Neural cell (in vitro differentiated cells): Measurements from ENCODE around the gene CNTNAP1. TPM values are rescaled to one million over a fixed set of nuclear protein-coding genes. Genes with fewer than 3 reads are reported as not detected.

Experiments used
- H2AFZ ChIP-seq: fragments of 200-600, 300-800 bp; sonication (generic), shearing (Covaris generic); 2 replicates; pipeline ENCODE4 v1.6.0; 2014; ENCODE audit warnings: low read depth, mild to moderate bottlenecking, antibody characterized with exemption, low read length, moderate library complexity
- H3F3A ChIP-seq: fragments of 200-600 bp; shearing (Covaris generic); 2 replicates; pipeline ENCODE4 v1.6.1; 2016; ENCODE audit warnings: mild to moderate bottlenecking, moderate library complexity, mixed read lengths, antibody characterized with exemption, low read length; ENCODE audit not compliant: insufficient read depth, poor library complexity, severe bottlenecking
- H3K27ac ChIP-seq: fragments of 200-600, 300-800 bp; sonication (generic), shearing (Covaris generic); 2 replicates; pipeline ENCODE4 v1.5.1; 2014; ENCODE audit warnings: mild to moderate bottlenecking, low read length, moderate library complexity
- H3K27me3 ChIP-seq: fragments of 300-800, 200-600 bp; sonication (generic), shearing (Covaris generic); 2 replicates; pipeline ENCODE4 v1.6.0; 2014; ENCODE audit warnings: mild to moderate bottlenecking, low read depth, low read length, moderate library complexity; ENCODE audit not compliant: insufficient read depth
- H3K36me3 ChIP-seq: fragments of 300-800, 200-600 bp; sonication (generic), shearing (Covaris generic); 2 replicates; pipeline ENCODE4 v1.5.1; 2014; ENCODE audit warnings: mild to moderate bottlenecking, antibody characterized with exemption, low read length, moderate library complexity; ENCODE audit not compliant: insufficient read depth
- H3K4me2 ChIP-seq: fragments of 300-800, 200-600 bp; sonication (generic), shearing (Covaris generic); 2 replicates; pipeline ENCODE4 v1.6.0; 2014; ENCODE audit warnings: mild to moderate bottlenecking, low read length
- H3K4me3 ChIP-seq: fragments of 300-800, 200-600 bp; sonication (generic), shearing (Covaris generic); 2 replicates; pipeline ENCODE4 v1.5.1; 2014; ENCODE audit warnings: mild to moderate bottlenecking, low read length, moderate library complexity
- H3K79me2 ChIP-seq: fragments of 200-600 bp; shearing (Covaris generic); replicated peaks from 2 replicates; pipeline ENCODE4 v1.6.0; 2014; ENCODE audit warnings: mild to moderate bottlenecking, low read length, moderate library complexity; ENCODE audit not compliant: insufficient read depth
- H3K9ac ChIP-seq: fragments of 300-800, 200-600 bp; sonication (generic), shearing (Covaris generic); 2 replicates; pipeline ENCODE4 v1.6.1; 2016; ENCODE audit warnings: mild to moderate bottlenecking, low read length, mixed read lengths
- H3K9me2 ChIP-seq: fragments of 200-600 bp; shearing (Covaris generic); 2 replicates; pipeline ENCODE4 v1.6.1; 2016; ENCODE audit warnings: mild to moderate bottlenecking, low read length, mixed read lengths; ENCODE audit not compliant: insufficient read depth
- H3K9me3 ChIP-seq: fragments of 200-600, 300-800 bp; sonication (generic), shearing (Covaris generic); 2 replicates; pipeline ENCODE4 v1.6.1; 2016; ENCODE audit warnings: mild to moderate bottlenecking, mixed run types, low read length, moderate library complexity, mixed read lengths
- H4K20me1 ChIP-seq: fragments of 200-600 bp; shearing (Covaris generic); 2 replicates; pipeline ENCODE4 v1.6.1; 2016; ENCODE audit warnings: mild to moderate bottlenecking, mixed run types; ENCODE audit not compliant: insufficient read depth
- CTCF ChIP-seq: fragments of 450-650 bp; IDR thresholded peaks from 2 replicates; pipeline ENCODE4 v1.5.1; 2014; ENCODE audit warnings: antibody characterized with exemption, mild to moderate bottlenecking, moderate library complexity; ENCODE audit not compliant: poor library complexity, severe bottlenecking
- EP300 ChIP-seq: fragments of 450-650 bp; conservative IDR thresholded peaks from 2 replicates; pipeline ENCODE4 v1.6.1; 2014; ENCODE audit warnings: antibody characterized with exemption, mild to moderate bottlenecking, moderate library complexity; ENCODE audit not compliant: poor library complexity, severe bottlenecking
- EZH2 ChIP-seq: fragments of 200-600, 300-800 bp; shearing (Covaris generic), sonication (generic); IDR thresholded peaks from 2 replicates; pipeline ENCODE4 v1.6.1; 2014; ENCODE audit warnings: antibody characterized with exemption, low read length, borderline replicate concordance, mild to moderate bottlenecking; ENCODE audit not compliant: insufficient read depth, poor library complexity, severe bottlenecking
- MXI1 ChIP-seq: fragments of 450-650 bp; conservative IDR thresholded peaks from 2 replicates; pipeline ENCODE4 v1.6.1; 2014; ENCODE audit warnings: antibody characterized with exemption, mild to moderate bottlenecking; ENCODE audit not compliant: poor library complexity, severe bottlenecking
- POLR2AphosphoS5 ChIP-seq: IDR thresholded peaks from 2 replicates; pipeline ENCODE4 v1.6.1; 2012
- RAD21 ChIP-seq: fragments of 450-650 bp; conservative IDR thresholded peaks from 2 replicates; pipeline ENCODE4 v1.6.1; 2014; ENCODE audit warnings: antibody characterized with exemption, mild to moderate bottlenecking, moderate library complexity
- REST ChIP-seq: IDR thresholded peaks from 2 replicates; pipeline ENCODE4 v1.6.1; 2012; ENCODE audit warnings: borderline replicate concordance
- SMC3 ChIP-seq: fragments of 450-650 bp; conservative IDR thresholded peaks from 2 replicates; pipeline ENCODE4 v1.6.1; 2014; ENCODE audit warnings: antibody characterized with exemption, mild to moderate bottlenecking, moderate library complexity; ENCODE audit not compliant: poor library complexity
- TAF1 ChIP-seq: IDR thresholded peaks from 2 replicates; pipeline ENCODE4 v1.6.1; 2012; ENCODE audit warnings: low read depth
- polyA plus RNA-seq: library from polyadenylated mRNA; depleted of rRNA; stranded (reverse); fragments of >200 nt; gene quantifications from 2 replicates; pipeline ENCODE4 v1.2.3, GENCODE V29; 2014

The CNTNAP1 gene
- polyA plus RNA-seq, 1 donor from 2014 or later, result 21.9 TPM

- H3K9me3 ChIP-seq, result no peaks in the 10 kb centered on the region
- peaks cover 5% of the 10 kb centered on the region for H3K36me3 ChIP-seq
- H3K27ac ChIP-seq, result no peak overlapping the region
- H3K79me2 ChIP-seq, result no peaks in the 10 kb centered on the region
- no peak overlapping the region for H3K4me3 ChIP-seq
- no peak overlapping the region for H2AFZ ChIP-seq
- TF ChIP-seq RAD21 (no peak), CTCF (no peak), EZH2 (no peak), EP300 (no peak), POLR2AphosphoS5 (no peak), TAF1 (no peak), REST (no peak), MXI1 (no peak), SMC3 (no peak)
- no peak overlapping the region for H3K4me2 ChIP-seq
- H3K27me3 ChIP-seq, result no peaks in the 10 kb centered on the region
- no peaks in the 10 kb centered on the region for H3K9me2 ChIP-seq
- H4K20me1 ChIP-seq, result no peaks in the 10 kb centered on the region
- no peaks in the 10 kb centered on the region for H3F3A ChIP-seq
- H3K9ac ChIP-seq, result no peak overlapping the region
Observed at GRCh38 chr17:42702446-42702845, 20.1 kb downstream of the CNTNAP1 start.

- no peak overlapping the region for H3K4me2 ChIP-seq
- TF ChIP-seq CTCF (no peak), TAF1 (no peak), EZH2 (no peak), POLR2AphosphoS5 (no peak), SMC3 (no peak), REST (no peak), RAD21 (no peak), EP300 (no peak), MXI1 (no peak)
- H3K27me3 ChIP-seq, result no peaks in the 10 kb centered on the region
- H3K4me3 ChIP-seq, result no peak overlapping the region
- no peaks in the 10 kb centered on the region for H3K79me2 ChIP-seq
- peaks cover 5% of the 10 kb centered on the region for H3K36me3 ChIP-seq
- H3K9me3 ChIP-seq, result no peaks in the 10 kb centered on the region
- H3K9ac ChIP-seq, result no peak overlapping the region
- no peaks in the 10 kb centered on the region for H3K9me2 ChIP-seq
- H4K20me1 ChIP-seq, result no peaks in the 10 kb centered on the region
- H3F3A ChIP-seq, result no peaks in the 10 kb centered on the region
- H2AFZ ChIP-seq, result no peak overlapping the region
- no peak overlapping the region for H3K27ac ChIP-seq
Observed at GRCh38 chr17:42704490-42704836, 22.1 kb downstream of the CNTNAP1 start.
